H54 (cell line): ENCODE results near the gene DNAJC8.

Experiments used
- DNase-seq: peaks from one replicate; pipeline ENCODE4 v3.0.0; 2011; ENCODE audit warnings: low spot score, mixed read lengths; ENCODE audit not compliant: insufficient read length
- FAIRE-seq: peaks from 3 replicates; lab custom pipeline; 2011; peaks lifted over from hg19 to GRCh38; lab: Jason Lieb, UNC
- POLR2A ChIP-seq: IDR thresholded peaks from 2 replicates; pipeline ENCODE4 v1.6.1; 2011; ENCODE audit warnings: low read depth, mild to moderate bottlenecking, low read length

DNAJC8 gene

DNA sequence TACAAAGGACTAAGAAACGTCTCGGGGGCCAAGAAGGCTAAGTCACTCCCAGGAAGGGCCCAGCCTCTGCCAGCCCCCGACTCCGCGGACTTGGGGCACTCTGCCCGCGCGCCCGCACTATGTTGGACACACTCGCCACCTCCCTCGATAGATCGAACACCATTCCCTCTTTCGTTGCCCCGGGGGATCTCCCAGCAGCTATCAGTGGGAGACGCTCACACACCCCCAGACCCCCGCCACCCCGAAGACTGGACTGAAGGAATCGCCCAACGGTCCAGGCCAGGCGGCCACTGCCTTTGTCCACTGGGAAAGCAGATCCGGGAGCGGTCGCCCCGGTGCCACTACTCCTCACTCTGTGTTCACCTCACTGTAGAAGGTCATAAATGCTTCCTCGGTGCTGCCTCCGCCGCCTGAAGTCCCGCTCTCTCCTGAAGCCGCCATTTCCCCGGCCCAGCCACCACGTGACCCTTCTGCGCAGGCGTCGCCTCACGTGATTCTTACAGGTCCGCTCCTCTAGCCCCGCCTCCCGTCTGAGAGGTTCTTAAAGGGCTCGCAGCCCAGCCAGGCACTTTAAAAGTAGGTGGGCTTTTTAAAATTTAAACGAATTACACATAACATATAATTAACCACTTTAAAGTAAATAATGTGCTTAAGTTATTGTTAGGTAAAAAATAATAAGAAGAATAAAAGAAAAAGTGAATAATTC lies at the start of gene DNAJC8:
Gene DNAJC8 (minus strand): TSS at position 472 of the 706 bp plus-strand sequence. CDS start 31 bp downstream, at position 441.
- peak; percentile 52; the same call in 1 of the 2 replicates for TF ChIP-seq POLR2A
- DNase-seq = peak; percentile 63
- no peak for FAIRE-seq

DNA sequence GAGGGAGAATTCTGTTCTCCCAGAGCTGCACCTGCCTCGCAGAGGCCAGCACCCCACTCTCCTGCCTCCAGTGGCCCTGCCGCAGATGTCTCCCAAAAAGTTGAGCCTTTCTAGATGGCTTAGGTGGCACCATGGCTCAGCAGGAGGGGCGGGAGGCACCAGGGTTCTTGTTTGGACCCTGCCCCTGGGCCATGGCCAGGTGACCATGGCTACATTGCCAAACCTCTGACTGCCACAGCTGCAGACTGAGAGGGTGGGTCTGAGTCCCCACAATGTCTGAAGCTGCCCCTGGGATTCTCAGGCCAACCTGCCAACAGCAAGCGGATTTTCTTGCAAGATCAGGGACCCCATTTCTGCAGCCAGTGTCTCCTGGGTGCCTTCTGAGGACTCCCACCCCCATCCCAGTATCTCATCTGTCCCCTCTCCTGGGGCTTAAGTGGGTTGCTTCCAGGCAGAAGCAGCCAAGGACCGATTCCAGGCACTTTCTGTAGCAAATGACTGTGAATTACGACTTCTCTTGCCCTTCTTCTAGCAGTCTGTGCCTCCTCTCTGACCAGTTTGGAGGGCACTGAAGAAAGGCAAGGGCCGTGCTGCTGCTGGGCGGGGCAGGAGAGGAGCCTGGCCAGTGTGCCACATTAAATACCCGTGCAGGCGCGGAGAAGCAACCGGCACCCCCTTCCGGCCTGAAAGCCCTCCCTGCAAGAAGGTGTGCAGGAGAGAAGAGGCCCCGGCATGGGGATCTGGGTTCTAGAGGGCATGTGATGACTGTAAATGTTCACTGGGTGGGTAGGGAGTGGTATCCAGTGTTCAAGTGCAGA lies 49.0 kb upstream of the DNAJC8 start:
- TF ChIP-seq POLR2A = no peak
- DNase-seq (no peak), FAIRE-seq (no peak)

DNA sequence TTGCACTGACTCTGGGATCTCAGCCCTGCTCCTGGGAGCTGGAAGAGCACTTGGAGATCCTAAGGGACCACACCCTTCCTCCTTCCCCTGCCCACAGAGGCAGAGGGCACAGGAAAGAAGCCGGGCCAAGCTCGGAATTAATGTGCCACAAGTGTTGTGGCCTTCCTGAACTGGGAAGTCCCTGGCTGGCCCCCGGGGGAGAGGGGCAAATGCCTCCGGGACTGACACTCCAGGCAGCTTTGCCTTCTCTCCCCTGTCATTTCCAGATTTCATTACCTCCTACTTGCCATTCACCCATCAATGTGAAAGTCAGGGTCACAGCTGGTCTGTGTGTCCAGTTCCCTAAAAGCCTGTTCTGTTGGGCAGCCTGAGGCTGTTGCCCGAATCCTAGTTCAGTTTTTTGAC lies 48.1 kb upstream of the DNAJC8 start:
- DNase-seq = no peak
- FAIRE-seq = no peak
- TF ChIP-seq POLR2A = no peak

DNA sequence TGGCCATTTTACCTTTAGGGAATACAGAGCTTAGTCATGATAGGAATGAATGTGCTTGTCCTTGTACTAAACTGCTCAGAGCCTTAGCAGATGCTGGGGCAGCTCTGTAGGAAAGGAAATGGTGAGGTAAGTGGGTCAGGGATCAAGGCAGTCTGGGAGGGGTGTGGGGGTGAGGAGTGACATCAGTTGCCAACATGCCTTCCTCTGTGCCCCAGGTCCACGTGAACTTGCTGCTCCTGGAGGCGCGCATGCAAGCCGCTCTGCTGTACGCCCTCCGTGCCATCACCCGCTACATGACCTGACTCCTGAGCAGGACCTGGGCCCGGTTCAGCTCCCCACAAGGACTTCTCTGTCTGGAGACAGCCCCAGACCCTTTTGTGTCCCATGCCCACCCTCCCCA lies 47.7 kb upstream of the DNAJC8 start:
- FAIRE-seq (no peak), DNase-seq (no peak)

DNA sequence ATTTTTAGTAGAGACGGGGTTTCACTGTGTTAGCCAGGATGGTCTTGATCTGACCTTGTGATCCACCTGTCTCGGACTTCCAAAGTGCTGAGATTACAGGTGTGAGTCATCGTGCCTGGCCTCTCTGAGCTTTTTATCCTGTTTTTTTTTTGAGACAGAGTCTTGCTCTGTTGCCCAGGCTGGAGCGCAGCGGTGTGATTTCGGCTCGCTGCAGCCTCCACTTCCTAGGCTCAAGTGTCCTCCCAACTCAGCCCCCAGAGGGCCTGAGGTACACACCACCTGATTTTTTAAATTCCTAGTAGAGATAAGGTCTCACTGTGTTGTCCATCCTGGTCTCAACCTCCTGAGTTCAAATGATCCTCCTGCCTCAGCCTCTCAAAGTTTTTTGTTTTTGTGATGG lies 46.9 kb upstream of the DNAJC8 start:
- TF ChIP-seq POLR2A = no peak
- FAIRE-seq = no peak
- no peak for DNase-seq

More for the DNA sequence above, 47.7 kb upstream of the DNAJC8 start:
- no peak for TF ChIP-seq POLR2A

- FAIRE-seq (no peak), DNase-seq (no peak)
- TF ChIP-seq POLR2A = no peak
Measured at GRCh38 chr1:28278763-28279162, 45.9 kb upstream of the DNAJC8 start.

DNA sequence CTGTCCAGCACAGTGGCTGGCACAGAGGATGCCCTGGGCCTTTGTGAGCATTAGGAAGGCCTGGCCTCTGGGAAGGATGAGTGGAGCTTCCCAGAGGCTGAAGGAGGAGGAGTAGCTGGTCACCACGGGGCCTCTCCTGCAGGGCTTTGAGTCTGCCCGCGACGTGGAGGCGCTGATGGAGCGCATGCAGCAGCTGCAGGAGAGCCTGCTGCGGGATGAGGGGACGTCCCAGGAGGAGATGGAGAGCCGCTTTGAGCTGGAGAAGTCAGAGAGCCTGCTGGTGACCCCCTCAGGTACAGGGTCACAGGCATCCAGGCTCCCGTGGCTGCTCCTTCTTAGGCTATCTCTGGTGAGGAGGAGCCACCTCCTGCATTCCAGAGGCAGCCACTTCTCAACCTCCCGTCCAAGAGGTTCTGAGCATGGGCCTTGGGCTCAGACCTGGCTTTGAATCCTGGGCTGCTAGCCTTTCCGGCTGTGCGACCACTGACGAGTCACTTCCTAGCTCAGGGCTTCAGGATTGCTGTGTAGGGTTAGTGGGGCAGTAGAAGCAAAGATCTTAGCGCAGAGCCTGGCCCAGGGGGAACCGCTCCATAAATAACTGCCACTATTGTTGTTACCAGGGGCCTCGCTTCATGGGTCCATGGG lies 40.5 kb upstream of the DNAJC8 start:
- FAIRE-seq = no peak
- TF ChIP-seq POLR2A = no peak

DNA sequence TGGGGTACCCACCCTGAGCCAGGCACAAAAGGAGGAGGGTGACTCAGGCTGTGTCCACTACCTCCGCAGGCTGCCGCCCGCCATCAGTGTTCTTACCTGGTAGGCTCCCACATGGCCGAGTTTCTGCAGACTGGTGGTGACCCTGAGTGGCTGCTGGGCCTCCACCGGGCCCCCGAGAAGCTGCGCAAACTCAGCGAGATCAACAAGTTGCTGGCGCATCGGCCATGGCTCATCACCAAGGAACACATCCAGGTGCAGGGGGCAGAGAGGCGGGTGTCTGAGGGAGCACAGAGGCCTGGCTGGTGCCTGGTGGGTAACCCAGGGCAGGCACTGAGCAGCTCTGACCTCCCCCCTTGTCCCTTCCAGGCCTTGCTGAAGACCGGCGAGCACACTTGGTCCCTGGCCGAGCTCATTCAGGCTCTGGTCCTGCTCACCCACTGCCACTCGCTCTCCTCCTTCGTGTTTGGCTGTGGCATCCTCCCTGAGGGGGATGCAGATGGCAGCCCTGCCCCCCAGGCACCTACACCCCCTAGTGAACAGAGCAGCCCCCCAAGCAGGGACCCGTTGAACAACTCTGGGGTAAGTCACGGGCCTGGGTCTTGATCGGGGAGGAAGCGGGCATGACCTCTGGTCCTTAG lies 39.5 kb upstream of the DNAJC8 start:
- no peak for DNase-seq
- no peak for TF ChIP-seq POLR2A
- no peak for FAIRE-seq

More for the DNA sequence above, 40.5 kb upstream of the DNAJC8 start:
- no peak for DNase-seq

- FAIRE-seq (no peak), DNase-seq (no peak)
- no peak for TF ChIP-seq POLR2A
Measured at GRCh38 chr1:28269529-28269928, 36.7 kb upstream of the DNAJC8 start.

- no peak for TF ChIP-seq POLR2A
- no peak for FAIRE-seq
- DNase-seq = no peak
Measured at GRCh38 chr1:28267633-28268032, 34.8 kb upstream of the DNAJC8 start.

DNA sequence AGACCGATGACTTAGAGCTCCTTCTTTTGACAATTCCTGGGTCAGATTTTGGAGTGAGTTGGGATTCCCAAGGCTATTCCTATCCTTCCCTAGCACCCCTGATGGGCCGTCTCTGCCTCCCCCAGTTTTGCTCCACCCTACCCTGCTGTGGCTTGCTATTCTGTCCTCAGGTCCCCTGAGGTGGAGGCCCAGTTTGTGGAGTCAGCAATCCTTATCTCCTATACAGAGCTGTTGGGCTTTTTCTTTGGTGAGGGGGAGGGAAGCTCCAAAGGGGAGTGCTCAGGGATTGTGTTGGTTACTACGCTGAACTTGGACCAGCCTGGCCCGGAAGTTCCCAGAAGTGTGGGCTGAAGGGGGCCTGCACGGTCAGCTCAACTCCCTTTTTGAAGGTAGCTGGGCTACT lies 34.1 kb upstream of the DNAJC8 start:
- TF ChIP-seq POLR2A = no peak
- DNase-seq (no peak), FAIRE-seq (no peak)

DNA sequence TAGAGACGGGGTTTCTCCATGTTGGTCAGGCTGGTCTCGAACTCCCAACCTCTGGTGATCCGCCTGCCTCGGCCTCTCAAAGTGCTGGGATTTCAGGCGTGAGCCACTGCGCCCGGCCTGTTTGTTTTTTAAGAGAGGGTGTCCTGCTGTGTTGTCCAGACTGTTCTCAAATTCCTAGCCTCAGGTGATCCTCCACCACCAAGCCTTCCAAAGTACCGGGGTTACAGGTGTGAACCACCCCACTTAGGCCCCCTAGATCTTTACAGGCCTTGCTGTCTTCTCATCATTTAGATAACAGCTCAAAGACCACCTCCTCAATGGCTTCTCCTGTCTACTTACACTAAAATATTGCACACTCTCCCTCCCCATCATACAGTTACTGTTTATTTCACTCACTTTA lies 32.7 kb upstream of the DNAJC8 start:
- FAIRE-seq = no peak
- DNase-seq = no peak
- TF ChIP-seq POLR2A = no peak

DNA sequence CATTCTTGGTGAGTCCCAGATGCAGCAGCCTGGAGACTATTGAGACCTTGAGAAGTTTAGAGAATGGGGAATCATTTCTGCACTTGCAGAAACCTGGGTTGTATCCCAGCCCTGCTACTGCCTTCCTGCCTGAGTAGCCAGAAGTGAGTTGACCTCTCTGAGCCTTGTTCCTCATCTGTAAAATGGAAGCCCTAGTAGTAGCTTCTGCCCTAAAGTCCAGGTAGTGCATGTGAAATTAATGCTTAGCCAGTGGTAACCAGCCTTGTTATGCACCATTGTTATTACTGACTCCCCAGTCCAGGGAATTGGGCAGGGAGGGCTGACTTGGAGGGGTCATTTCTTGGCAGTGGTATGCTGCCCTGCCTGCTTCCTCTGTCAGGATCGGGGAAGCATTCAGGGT lies 32.1 kb upstream of the DNAJC8 start:
- FAIRE-seq = no peak
- no peak for DNase-seq
- no peak for TF ChIP-seq POLR2A

DNA sequence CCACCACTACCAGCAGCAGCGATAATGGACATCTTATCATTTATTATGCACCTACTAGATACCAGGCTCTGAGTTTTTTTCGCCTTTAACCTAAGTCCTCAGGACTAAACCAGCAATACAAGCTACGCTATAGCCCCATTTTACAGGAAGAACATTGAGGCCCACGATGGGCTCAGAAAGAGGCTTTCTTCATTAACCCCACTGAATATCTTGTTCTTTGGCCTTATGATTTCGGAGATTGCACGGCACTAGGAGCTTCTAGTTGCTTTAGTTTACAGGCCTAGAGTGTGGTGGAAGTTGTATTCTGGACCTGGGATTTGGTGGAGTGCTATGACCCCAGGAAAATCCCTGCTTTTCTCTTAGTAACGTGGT lies 28.0 kb upstream of the DNAJC8 start:
- TF ChIP-seq POLR2A = no peak
- FAIRE-seq (no peak), DNase-seq (no peak)
